Ovary (tissue), 9 donors: ENCODE measurements around the gene PATJ. TPM values are rescaled to one million over a fixed set of nuclear protein-coding genes. Genes with fewer than 3 reads are reported as not detected.
"Not testable (repeated sequence)": the region's sequence is repeated elsewhere in the genome, so short reads cannot be mapped to it uniquely, and the experiment has no call there.

Experiments
- DNase-seq, 5 donors: peaks; one replicate each; pipeline ENCODE4 v3.0.0-alpha.2; 2019 to 2020
- H3K27ac ChIP-seq, 2 donors: fragments of 200-600 bp; one replicate each; pipeline versions ENCODE4 v1.5.1 to v1.8.0; 2019 to 2022
- H3K27me3 ChIP-seq: fragments of 200-600 bp; one replicate; pipeline ENCODE4 v1.8.0; 2022
- H3K36me3 ChIP-seq: fragments of 200-600 bp; sonication (generic); one replicate; pipeline ENCODE4 v1.5.1; 2019
- H3K4me1 ChIP-seq: one replicate; pipeline ENCODE4 v1.8.1; 2013; ENCODE audit warnings: mild to moderate bottlenecking, moderate library complexity; ENCODE audit not compliant: insufficient read depth
- H3K4me3 ChIP-seq: fragments of 200-600 bp; sonication (generic); one replicate; pipeline ENCODE4 v1.5.1; 2017
- H3K9me3 ChIP-seq, 2 donors: fragments of 200-600 bp in 1 of 2; sonication (generic) in 1 of 2; one replicate each; pipeline versions ENCODE4 v1.5.1 to v1.8.1; 2013 to 2019; ENCODE audit warnings: mild to moderate bottlenecking in 1 of 2, moderate library complexity in 1 of 2
- CTCF ChIP-seq, 3 donors: fragments of 450-650 bp in 2 of 3; fragments of 200-600 bp in 1 of 3; IDR thresholded peaks; one replicate each; pipeline versions ENCODE4 v1.5.1 to v1.8.0; 2016 to 2022; ENCODE audit warnings: antibody characterized with exemption in 3 of 3, mild to moderate bottlenecking in 1 of 3
- EP300 ChIP-seq: sonication (generic); formaldehyde crosslinking; IDR thresholded peaks from one replicate; pipeline ENCODE4 v1.6.1; 2017; ENCODE audit warnings: antibody characterized with exemption
- POLR2A ChIP-seq: fragments of 450-650 bp; IDR thresholded peaks from one replicate; pipeline ENCODE4 v1.6.1; 2017; ENCODE audit warnings: antibody characterized with exemption, mild to moderate bottlenecking, moderate library complexity
- WGBS, 3 donors: extraction: QIAGEN DNeasy Blood & Tissue Kit in 1 of 3; methylation state at CpG; one replicate each; pipeline versions ENCODE4 v1.1.5 to v1.1.7; 2013 to 2017; 5-methylcytosine and 5-hydroxymethylcytosine counted together
- intact Hi-C, 4 donors: fragments of 100-400 bp; cut with DNase I; formaldehyde crosslinking; loops; one replicate each; pipeline versions ENCODE4 v1.11.0 to v1.15.1; 2022 to 2023
- polyA plus RNA-seq, 2 donors: library from polyadenylated mRNA; stranded (reverse); fragments of 200-250 nt in 1 of 2; fragments of 350-450 nt in 1 of 2; fragmentation: Illumina TruSeq in 1 of 2; extraction: RNeasy Lipid Tissue Mini Kit (QIAGEN cat#74804) in 1 of 2; gene quantifications; one replicate each; pipeline ENCODE4 v1.2.3, GENCODE V29; 2013 to 2014
- total RNA-seq, 7 donors: library from RNA; depleted of rRNA in 2 of 7; stranded (reverse); fragments of >200 nt in 2 of 7; fragmentation: NEBNext Ultra II Directional in 3 of 7; extraction: Animal tissue kit (Norgen Biotek cat#: 25700) in 3 of 7; gene quantifications; one replicate each; pipeline versions ENCODE4 v1.1.0 to v1.2.4, GENCODE V29; 2016 to 2023
- donor health status: DM: no; HTN: no; CAD: no; lungs with moderate emphysema.
- donor health status: DM: no; HTN: no; CAD: no.
- donor health status: Bipolar disorder and iron deficiency.
- donor health status: DM: yes; HTN: yes; CAD: no.
- donor health status: DM: no; HTN: no; CAD: no.
- donor health status: DM: yes; HTN: yes; CAD: no.

The PATJ gene
- total and polyA plus RNA-seq, 9 donors = 7.6 to 60.1 (median 25.5) TPM

- H3K27ac ChIP-seq = no peak overlapping the region
- H3K9me3 ChIP-seq = no peaks in the 10 kb centered on the region
- intact Hi-C loops = no loop called here
- 79 to 80% (median 79%) methylated on average over 4 of the region's 4 CpGs for WGBS, 3 donors
- no peaks in the 10 kb centered on the region for H3K27me3 ChIP-seq
- no peak overlapping the region for H3K4me3 ChIP-seq
- TF ChIP-seq EP300 = no peak
- no peak for TF ChIP-seq POLR2A
- TF ChIP-seq CTCF (IDR thresholded peaks at IDR 0.05) = no peak
- no peaks in the 10 kb centered on the region for H3K4me1 ChIP-seq
- H3K36me3 ChIP-seq = no peaks in the 10 kb centered on the region
- DNase-seq = no peak
These were observed 40.5 kb downstream of the PATJ start for GRCh38 chr1:61782771-61783170.

- WGBS, 3 donors = 93 to 99% (median 95%) methylated on average over 2 of the region's 2 CpGs
- Histone ChIP-seq H3K27me3 (no peaks in the 10 kb centered on the region), H3K27ac (no peak overlapping the region), H3K9me3 (no peaks in the 10 kb centered on the region), H3K36me3 (no peaks in the 10 kb centered on the region), H3K4me1 (no peaks in the 10 kb centered on the region), H3K4me3 (no peak overlapping the region)
- TF ChIP-seq CTCF (IDR thresholded peaks at IDR 0.05) (no peak), POLR2A (no peak), EP300 (no peak)
- no peak for DNase-seq
- intact Hi-C loops = no loop called here
These were observed 42.4 kb downstream of the PATJ start for GRCh38 chr1:61784726-61785125.

GRCh38 chr1:61790837-61791236 lies 48.6 kb downstream of the PATJ start:
- Histone ChIP-seq H3K4me3 (no peak overlapping the region), H3K27ac (no peak overlapping the region), H3K4me1 (no peaks in the 10 kb centered on the region), H3K36me3 (no peaks in the 10 kb centered on the region), H3K9me3 (no peaks in the 10 kb centered on the region), H3K27me3 (no peaks in the 10 kb centered on the region)
- DNase-seq = no peak
- WGBS, 3 donors = 90 to 97% (median 97%) methylated on average over 3 of the region's 3 CpGs
- intact Hi-C loops = no loop called here
- TF ChIP-seq EP300 (no peak), CTCF (IDR thresholded peaks at IDR 0.05) (no peak)

GRCh38 chr1:61797045-61797755 lies 54.9 kb downstream of the PATJ start:
- 85 to 93% (median 88%) methylated on average over 10 of the region's 10 CpGs for whole genome bisulfite sequencing, 3 donors
- no peaks in the 10 kb centered on the region for H3K27me3 ChIP-seq
- H3K36me3 ChIP-seq = no peaks in the 10 kb centered on the region
- H3K4me3 ChIP-seq = no peak overlapping the region
- H3K4me1 ChIP-seq = no peaks in the 10 kb centered on the region
- no peaks in the 10 kb centered on the region for H3K9me3 ChIP-seq
- intact Hi-C loops = no loop called here
- no peak overlapping the region for H3K27ac ChIP-seq
- TF ChIP-seq POLR2A (no peak), CTCF (IDR thresholded peaks at IDR 0.05) (no peak), EP300 (no peak)
- no peak for DNase-seq

- WGBS, 3 donors = 94 to 100% (median 95%) methylated on average over 1 of the region's 1 CpG
- intact Hi-C loops = not testable (repeated sequence)
These were observed 58.8 kb downstream of the PATJ start for GRCh38 chr1:61801047-61801446.

More at GRCh38 chr1:61801047-61801446, 58.8 kb downstream of the PATJ start:
- not testable (repeated sequence) for H3K36me3 ChIP-seq, H3K4me1 ChIP-seq, H3K27me3 ChIP-seq, H3K9me3 ChIP-seq, H3K27ac ChIP-seq, DNase-seq, H3K4me3 ChIP-seq
